VCaP (cell line): ENCODE results near the gene STING1.

ENCODE experiments used
- H3K27ac ChIP-seq: fragments of 450-650 bp; 2 replicates; pipeline ENCODE4 v1.5.1; 2017
- TF ChIP-seq, protein P1 (sequence below): fragments of 450-650 bp; conservative IDR thresholded peaks from 2 replicates; pipeline ENCODE4 v1.5.1; 2017; ENCODE audit warnings: mild to moderate bottlenecking, moderate library complexity

Gene STING1

DNA sequence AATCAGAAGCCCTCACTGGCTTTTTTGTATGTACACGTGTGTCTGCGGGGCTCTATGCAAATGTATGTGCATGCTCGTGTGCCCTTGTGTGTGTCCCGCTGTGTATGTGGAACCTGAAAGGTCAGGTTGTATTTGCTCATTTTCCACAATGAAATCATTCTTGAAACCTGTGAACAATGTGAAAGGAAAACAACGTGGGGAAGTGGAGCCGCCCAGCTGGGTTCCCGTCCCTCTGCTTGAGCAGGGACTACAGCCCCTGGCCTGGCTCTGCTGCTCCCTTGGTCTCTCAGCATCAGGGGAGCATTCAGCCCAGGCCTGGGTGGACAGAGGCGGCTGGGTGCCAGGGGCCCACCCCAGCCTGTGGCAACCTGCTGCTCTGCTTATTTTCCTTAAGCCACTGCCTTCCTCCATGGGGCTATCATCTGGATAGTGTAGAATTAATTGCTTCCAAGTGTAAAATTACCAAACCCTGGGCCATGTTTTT lies 23.1 kb downstream of the STING1 start:
- H3K27ac ChIP-seq = no peak overlapping the region
- TF ChIP-seq, protein P1, sequence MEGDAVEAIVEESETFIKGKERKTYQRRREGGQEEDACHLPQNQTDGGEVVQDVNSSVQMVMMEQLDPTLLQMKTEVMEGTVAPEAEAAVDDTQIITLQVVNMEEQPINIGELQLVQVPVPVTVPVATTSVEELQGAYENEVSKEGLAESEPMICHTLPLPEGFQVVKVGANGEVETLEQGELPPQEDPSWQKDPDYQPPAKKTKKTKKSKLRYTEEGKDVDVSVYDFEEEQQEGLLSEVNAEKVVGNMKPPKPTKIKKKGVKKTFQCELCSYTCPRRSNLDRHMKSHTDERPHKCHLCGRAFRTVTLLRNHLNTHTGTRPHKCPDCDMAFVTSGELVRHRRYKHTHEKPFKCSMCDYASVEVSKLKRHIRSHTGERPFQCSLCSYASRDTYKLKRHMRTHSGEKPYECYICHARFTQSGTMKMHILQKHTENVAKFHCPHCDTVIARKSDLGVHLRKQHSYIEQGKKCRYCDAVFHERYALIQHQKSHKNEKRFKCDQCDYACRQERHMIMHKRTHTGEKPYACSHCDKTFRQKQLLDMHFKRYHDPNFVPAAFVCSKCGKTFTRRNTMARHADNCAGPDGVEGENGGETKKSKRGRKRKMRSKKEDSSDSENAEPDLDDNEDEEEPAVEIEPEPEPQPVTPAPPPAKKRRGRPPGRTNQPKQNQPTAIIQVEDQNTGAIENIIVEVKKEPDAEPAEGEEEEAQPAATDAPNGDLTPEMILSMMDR = no peak

DNA sequence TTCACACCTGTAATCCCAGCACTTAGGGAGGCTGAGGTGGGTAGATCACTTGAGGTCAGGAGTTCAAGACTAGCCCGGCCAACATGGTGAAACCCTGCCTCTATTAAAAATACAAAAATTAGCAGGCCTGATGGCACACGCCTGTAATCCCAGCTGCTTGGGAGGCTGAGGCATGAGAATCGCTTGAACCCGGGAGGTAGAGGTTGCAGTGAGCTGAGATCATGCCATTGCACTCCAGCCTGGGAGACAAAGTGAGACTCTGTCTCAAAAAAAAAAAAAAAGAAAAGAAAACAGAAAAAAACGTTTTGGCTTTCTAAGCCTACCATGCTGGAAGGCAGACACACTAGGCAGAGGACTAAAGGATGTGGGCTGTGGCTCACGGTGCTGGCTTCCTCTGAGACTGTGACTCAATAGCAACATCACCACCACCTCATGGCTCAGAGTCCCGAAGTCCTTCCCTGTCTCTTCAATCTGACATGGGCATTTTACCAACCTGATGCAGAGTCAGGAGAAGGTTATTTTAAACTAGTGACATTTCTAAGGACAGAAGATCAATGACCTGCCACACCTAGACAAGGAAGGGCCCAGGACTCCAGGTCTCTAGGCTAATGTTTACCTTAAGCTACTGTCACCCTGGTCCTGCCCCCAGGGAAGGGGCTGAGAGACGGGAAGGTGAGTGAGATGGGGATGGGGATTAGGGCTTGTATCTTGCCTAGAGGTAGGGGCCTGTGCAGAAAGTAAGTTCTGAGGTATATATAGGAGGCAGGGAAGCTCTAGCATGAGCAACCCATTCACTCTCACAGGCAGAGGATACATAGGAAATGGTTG lies 23.8 kb downstream of the STING1 start:
- no peak overlapping the region for H3K27ac ChIP-seq
- TF ChIP-seq, protein P1 = no peak

DNA sequence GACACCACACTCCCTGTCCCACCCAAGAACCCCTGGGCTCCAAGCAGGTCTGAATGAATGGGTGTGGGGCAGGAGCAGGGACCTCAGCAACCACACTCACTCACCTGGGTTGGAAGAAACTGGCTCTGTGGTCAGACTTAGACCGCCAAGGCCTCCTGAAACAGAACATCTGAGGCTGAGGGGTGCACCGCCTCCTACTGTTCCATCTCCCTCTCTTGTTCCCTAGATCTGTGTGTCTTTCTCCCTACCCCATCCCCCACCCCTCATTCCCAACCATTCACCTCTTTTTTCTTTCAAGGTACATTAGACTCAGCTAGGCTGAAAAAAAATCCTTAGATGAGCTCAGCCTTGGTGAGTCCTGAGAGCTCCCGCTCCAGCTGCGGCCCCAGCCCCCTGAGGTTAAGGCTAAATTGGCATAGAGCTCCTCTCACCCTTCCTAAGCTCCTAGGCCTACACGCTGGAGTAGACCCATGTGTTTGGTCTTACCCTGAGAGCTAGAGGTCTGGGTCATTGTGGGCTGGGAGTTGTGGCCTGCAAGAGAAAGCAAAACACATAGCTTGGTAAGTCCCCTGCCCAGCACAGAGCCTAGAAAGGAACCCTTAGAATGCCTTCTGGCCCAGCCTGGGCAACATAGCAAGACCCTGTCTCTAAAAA lies 24.8 kb downstream of the STING1 start:
- H3K27ac ChIP-seq = no peak overlapping the region
- TF ChIP-seq, protein P1 = no peak

DNA sequence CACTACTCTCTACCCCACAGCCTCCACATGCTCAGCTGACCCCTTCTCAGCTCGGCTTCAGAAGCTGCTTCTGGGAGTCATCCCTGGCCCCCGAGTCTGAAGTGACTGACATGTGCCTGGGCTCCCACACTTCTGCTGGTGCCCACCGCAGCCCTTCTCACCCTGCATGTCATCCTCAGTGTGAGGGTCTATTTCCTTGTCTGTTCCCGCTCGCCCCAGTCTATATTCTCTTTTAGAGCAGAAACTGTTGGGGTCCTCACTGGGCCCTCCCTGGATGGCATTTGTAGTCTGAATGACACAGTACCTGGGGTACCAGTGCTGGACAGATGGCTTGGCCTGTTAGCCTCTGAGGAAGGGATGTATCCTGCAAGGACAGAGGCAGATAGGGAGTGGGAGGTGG lies 25.3 kb downstream of the STING1 start:
- TF ChIP-seq, protein P1 = no peak

DNA sequence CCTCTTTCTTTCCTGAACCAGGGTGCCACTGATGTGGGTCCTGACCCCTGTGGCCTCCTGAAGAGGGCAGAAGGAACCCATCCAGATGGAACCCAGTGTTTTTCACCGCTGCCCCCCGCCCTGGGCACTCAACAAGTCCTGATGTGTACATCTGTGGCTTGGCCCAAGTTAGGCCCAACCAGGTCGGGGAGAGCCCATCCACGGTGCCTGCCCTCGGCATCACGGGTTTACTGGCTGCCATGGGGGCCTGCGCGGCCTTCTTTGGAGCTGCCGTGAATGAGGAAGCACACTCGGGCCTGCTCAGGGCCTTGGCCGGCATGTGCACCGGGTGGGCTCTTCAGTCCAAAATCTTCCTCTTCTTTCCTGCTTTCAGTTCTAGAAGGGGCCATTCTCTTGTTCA lies 25.8 kb downstream of the STING1 start:
- no peak overlapping the region for H3K27ac ChIP-seq
- TF ChIP-seq, protein P1 = no peak

More for the DNA sequence above, 25.3 kb downstream of the STING1 start:
- H3K27ac ChIP-seq = no peak overlapping the region

DNA sequence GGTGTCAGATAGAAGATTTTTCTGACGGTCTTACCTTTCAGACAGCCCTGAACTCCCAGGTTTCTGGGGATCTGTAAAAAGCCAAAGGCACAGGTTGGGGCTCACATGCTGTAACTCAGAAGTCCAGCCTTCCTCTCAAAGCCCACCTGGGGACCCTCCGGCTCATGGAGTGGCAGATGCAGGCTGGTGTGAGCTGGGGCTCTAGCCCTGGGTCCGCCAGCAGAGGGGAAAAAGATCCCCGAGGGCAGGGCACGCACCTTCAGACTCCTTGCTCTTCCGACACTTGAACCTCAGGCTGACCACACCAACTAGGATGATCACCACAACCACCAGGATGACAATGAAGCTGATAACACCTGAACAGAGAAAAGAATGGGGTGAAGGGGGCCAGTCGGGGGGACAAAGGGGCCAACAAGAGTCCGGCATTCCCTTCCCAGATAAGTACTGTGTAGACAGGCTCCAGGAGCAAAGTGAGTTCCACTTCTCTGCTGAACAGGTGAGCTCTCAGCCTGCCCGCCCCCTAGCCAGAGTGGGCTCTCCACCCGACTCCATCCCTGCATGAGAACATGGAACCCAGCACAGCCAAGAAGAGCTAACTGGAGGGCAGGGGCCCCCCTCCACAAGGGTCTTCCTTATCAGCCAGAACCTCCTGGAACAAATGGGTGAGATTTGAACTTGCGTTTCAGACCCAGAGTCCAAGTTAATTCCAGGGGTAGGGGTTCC lies 27.8 kb downstream of the STING1 start:
- H3K27ac ChIP-seq = no peak overlapping the region
- TF ChIP-seq, protein P1 = no peak
